Peyer's patch (tissue), 4 donors: ENCODE results near the gene PMVK. TPM values are rescaled to one million over a fixed set of nuclear protein-coding genes. Genes with fewer than 3 reads are reported as not detected.
A peak's percentile ranks its signal among the peaks of the same experiment; 100 is the strongest.

Experiments
- DNase-seq, 3 donors: peaks; one replicate each; pipeline ENCODE4 v3.0.0-alpha.2; 2017 to 2019
- H3K27ac ChIP-seq, 4 donors: fragments of 200-600 bp; sonication (generic); one replicate each; pipeline ENCODE4 v1.5.1; 2016 to 2019
- H3K27me3 ChIP-seq, 2 donors: fragments of 200-600 bp; sonication (generic); one replicate each; pipeline ENCODE4 v1.5.1; 2019
- H3K36me3 ChIP-seq, 3 donors: fragments of 200-600 bp; sonication (generic); one replicate each; pipeline ENCODE4 v1.5.1; 2016 to 2019
- H3K4me1 ChIP-seq, 4 donors: fragments of 200-600 bp; sonication (generic); one replicate each; pipeline ENCODE4 v1.5.1; 2016 to 2019
- H3K4me3 ChIP-seq, 4 donors: fragments of 200-600 bp; sonication (generic); 1 replicate in 3 of 4; 2 replicates in 1 of 4; pipeline ENCODE4 v1.5.1; 2016 to 2019; ENCODE audit warnings: mild to moderate bottlenecking in 1 of 4
- H3K9me3 ChIP-seq, 4 donors: fragments of 200-600 bp; sonication (generic); one replicate each; pipeline ENCODE4 v1.5.1; 2016 to 2019; ENCODE audit warnings: mild to moderate bottlenecking in 1 of 4
- CTCF ChIP-seq, 6 experiments: fragments of 450-650 bp in 4 of 6; fragments of 200-600 bp in 2 of 6; sonication (generic) in 1 of 6; IDR thresholded peaks; one replicate each; pipeline ENCODE4 v1.5.1; 2017 to 2019; ENCODE audit warnings: antibody characterized with exemption in 6 of 6, mild to moderate bottlenecking in 3 of 6, moderate library complexity in 1 of 6
- POLR2A ChIP-seq, 2 donors: fragments of 450-650 bp; IDR thresholded peaks; one replicate each; pipeline ENCODE4 v1.5.1; 2017; ENCODE audit warnings: antibody characterized with exemption in 2 of 2, mild to moderate bottlenecking in 2 of 2, moderate library complexity in 2 of 2
- total RNA-seq, 4 donors: library from RNA; depleted of rRNA; stranded (reverse); fragments of >200 nt; gene quantifications; one replicate each; pipeline ENCODE4 v1.1.0, GENCODE V29; 2016

Gene PMVK
- total RNA-seq, 4 donors from 2014 or later: 5.0 to 20.1 (median 19.2) TPM

GRCh38 chr1:154943649-154944400 is 7.3 kb upstream of the PMVK start:
- peaks cover 0 to 33% (median 0%) of the 10 kb centered on the region in 3 donors for H3K36me3 ChIP-seq
- H3K9me3 ChIP-seq: no peaks in the 10 kb centered on the region
- H3K27ac ChIP-seq: peak overlapping the region; percentile 57 to 85 (median 72)
- H3K27me3 ChIP-seq: no peaks in the 10 kb centered on the region
- H3K4me3 ChIP-seq: no peak overlapping the region
- peaks cover 4 to 53% (median 33%) of the 10 kb centered on the region in 4 donors for H3K4me1 ChIP-seq
- DNase-seq: peak; percentile 58 to 73 (median 67)
- no peak for TF ChIP-seq POLR2A (IDR thresholded peaks at IDR 0.05)
- peak; percentile 44 to 77 (median 69) for TF ChIP-seq CTCF (IDR thresholded peaks at IDR 0.05)

DNA sequence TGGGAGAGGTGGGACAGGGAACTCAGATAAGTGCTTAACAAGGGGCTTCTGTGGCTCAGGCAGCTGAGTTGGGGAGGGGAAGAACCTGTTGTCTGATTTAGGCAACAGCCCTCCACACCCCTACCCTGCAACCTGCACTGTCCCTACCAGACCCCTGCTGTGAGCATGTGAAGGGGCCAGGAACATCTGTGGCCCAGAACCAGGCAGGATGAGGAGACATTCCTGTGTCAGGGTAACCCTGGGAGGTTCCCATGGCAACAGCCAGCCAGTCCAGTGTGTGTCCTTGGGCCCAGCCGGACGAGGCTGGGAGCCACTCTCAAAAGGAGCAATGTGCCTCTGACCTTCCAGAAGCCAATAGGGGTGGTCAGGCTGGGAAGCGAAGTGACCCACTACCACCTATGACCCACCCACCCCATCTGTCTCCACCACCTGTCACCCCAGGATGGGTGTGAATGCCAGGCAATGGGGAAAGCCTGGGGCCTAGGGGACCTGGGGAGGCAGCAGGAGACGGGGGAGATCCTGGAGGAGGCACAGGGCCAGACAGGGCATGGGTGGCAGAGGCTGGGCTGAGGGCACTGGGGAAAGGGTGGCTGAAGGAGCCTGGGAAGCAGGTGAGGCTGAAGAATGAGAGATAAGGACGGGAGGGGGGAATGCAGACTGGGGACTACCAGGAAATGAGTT is 5.0 kb upstream of the PMVK start:
- Histone ChIP-seq H3K36me3 (peaks cover 0 to 15% (median 0%) of the 10 kb centered on the region in 3 donors), H3K4me3 (no peak overlapping the region), H3K4me1 (peaks cover 4 to 61% (median 36%) of the 10 kb centered on the region in 4 donors), H3K27me3 (no peaks in the 10 kb centered on the region), H3K27ac (peak overlapping the region; percentile 24 to 77 (median 63)), H3K9me3 (no peaks in the 10 kb centered on the region)
- no peak for DNase-seq
- TF ChIP-seq POLR2A (IDR thresholded peaks at IDR 0.05) (no peak), CTCF (IDR thresholded peaks at IDR 0.05) (no peak)

GRCh38 chr1:154940651-154941194 is 4.2 kb upstream of the PMVK start:
- Histone ChIP-seq H3K9me3 (no peaks in the 10 kb centered on the region), H3K27me3 (no peaks in the 10 kb centered on the region), H3K4me3 (no peak overlapping the region), H3K4me1 (peaks cover 4 to 60% (median 38%) of the 10 kb centered on the region in 4 donors), H3K36me3 (peaks cover 0 to 8% (median 0%) of the 10 kb centered on the region in 3 donors), H3K27ac (no peak overlapping the region)
- DNase-seq: no peak
- TF ChIP-seq POLR2A (IDR thresholded peaks at IDR 0.05) (no peak), CTCF (IDR thresholded peaks at IDR 0.05) (no peak)

DNA sequence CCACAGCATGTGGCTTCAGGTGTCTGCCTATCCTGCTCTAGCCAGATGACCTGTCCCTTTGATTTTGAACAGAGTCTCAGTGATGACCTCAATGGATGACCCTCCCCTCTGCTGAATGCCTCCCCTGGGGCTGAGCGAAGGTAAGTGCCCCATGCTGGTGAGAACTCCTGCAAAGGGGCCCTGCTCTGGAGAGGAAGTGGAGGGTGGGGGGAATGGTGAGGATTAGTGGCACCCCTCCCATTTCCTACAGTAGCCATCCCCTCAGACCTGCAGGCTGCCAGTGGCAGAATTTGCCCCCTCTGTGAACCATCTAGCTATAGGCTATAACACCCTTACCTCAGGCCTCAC is 3.7 kb upstream of the PMVK start:
- Histone ChIP-seq H3K27me3 (no peaks in the 10 kb centered on the region), H3K4me1 (peaks cover 4 to 60% (median 39%) of the 10 kb centered on the region in 4 donors), H3K4me3 (no peak overlapping the region), H3K9me3 (no peaks in the 10 kb centered on the region), H3K27ac (no peak overlapping the region), H3K36me3 (peaks cover 0 to 5% (median 0%) of the 10 kb centered on the region in 3 donors)
- TF ChIP-seq POLR2A (IDR thresholded peaks at IDR 0.05) (no peak), CTCF (IDR thresholded peaks at IDR 0.05) (no peak)
- DNase-seq: no peak

- Histone ChIP-seq H3K9me3 (no peaks in the 10 kb centered on the region), H3K4me3 (no peak overlapping the region), H3K4me1 (peaks cover 0 to 48% (median 32%) of the 10 kb centered on the region in 4 donors), H3K36me3 (no peaks in the 10 kb centered on the region), H3K27ac (peak overlapping the region in 3 of 4 donors; percentile 27 to 99 (median 93)), H3K27me3 (no peaks in the 10 kb centered on the region)
- TF ChIP-seq POLR2A (IDR thresholded peaks at IDR 0.05): no peak
- TF ChIP-seq CTCF (IDR thresholded peaks at IDR 0.05): no peak
- no peak for DNase-seq
These were observed 2.3 kb upstream of the PMVK start for GRCh38 chr1:154938604-154939399.
